ENCODE results near the gene SETD3.

The SETD3 gene

DNA sequence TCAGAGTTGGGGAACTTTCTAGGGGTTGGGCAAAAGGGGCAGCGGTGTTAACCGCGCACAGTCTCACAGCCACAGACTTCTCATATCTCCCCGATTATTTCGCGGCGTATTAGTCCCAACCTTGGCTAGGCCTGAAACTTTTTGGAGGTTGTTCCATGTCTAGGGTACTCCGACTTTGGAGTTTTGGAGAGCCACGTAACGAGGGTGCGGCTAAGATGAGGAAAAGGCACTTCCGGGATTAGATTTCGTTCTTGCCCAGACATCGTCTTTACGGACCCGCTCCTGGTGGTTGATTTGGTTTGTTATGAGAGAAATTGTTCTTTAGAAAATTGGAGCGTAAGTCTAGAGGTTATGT lies 1.1 kb upstream of the SETD3 start:
- no peak for DNase-seq

DNA sequence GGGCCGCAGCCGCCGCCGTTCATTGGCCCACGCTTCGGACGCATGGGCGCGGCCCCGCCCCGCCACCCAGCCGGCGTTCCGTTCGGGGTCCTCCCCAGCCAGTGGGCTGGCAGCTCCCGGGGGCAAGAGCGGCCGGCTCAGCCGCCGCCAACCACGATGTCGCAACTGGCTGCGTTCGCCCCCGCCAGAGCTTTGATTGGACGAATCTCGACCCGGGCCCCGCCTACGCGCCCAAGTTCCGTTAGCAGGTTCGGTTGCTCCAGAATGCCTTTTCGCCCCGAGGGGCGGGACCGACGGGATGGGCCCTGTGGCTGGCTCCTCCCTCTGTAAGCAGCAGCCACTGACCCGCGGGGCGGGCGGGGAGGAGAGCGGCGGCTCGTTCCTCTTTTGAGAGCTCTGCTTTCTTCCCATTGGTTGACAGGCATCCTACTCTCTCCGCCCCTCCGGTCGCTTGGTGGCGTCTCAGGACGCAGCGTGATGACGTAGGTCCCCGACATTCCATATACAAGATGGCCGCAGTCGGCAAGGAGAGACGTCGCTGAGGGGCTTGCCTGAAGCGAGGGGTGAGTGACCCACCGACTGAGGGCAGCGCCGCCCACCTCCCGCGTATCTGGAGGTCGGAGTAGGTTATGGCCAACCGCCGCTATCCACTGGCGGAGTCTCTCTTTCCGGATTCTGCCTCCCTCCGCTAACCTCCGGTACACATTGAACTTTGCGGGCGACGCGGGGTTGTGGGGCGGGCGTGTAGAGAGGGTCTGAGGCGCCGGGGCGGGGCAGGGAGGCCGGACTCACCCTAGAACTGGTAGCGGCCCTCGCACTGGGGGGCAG lies 472 bp upstream of the SETD3 start, which contains the start of gene CCNK:
Gene CCNK (plus strand): TSS at position 493 of the 828 bp plus-strand sequence. CDS start 11,269 bp downstream, outside the sequence.
- DNase-seq = peak; percentile 100

DNA sequence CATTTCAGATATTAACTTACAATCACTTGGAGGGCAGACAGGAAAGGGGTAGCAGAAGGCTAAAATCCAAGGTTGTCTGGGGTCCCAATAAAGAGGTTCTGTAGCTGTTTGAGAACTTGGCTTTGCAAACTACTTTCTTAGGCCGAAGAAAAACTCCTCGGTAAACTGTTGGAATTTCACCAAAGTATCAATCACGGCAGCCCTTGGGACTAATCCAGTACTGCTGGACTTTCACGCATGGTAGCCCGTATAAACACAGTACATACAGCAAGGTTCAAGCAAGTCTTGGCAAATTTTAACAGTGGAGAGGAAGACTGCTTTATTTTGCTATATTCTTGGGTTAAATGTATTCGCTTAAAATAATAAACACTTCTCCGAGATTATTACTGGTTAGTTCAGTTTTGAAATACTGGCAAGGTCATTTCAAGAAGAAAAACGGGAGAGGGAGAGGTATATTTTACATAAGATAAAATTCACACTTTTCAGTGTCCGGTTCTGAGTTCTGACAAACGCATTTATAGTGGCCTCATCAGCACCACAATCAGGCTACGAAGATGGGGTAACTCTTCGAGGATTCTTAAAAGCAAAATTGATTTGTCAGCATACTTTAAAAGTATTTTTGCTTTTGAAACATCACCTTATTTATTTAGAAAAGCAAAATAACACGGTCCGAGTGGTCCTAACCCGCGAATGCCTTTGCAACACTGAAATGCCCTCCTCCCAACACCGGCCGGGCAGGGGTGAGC lies 1.3 kb downstream of the SETD3 start:
- DNase-seq = no peak

DNA sequence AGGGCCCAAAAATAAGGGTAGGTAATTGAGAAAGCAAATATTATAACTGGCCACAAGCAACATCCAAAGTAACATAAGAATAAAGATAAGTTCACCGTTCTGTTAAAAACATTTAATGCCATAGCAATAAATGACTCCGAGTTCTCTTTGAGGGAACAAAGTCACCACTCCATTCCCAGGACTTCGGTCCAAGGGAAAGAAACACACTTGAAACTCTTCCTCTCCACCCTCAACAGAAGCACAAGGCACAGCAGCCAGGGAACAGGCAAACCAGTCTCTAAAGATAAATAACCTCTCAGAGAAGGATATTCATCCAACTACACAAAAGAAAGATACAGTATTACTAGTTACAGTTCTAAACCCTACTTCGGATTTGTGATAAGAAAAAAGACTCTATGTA lies 2.5 kb downstream of the SETD3 start:
- DNase-seq = no peak

DNA sequence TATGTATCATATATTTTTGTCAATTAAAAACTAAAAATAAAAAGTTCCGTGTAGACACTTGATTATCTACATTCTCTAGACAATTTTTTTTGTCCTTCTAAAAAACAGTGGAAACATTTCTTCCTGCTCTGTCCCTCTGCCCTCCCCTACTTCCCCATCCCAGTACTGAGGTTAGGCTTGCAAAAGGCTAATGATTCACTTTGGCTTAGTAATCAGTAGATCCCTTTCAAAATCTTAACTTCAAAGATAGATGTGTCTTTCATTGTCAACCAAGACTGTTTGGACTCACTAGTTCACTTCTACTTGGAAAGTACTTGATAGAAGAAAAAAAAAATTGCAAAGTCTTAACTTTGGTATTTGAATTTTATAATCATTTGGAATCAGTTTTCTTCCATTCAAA lies 3.8 kb downstream of the SETD3 start:
- no peak for DNase-seq

DNA sequence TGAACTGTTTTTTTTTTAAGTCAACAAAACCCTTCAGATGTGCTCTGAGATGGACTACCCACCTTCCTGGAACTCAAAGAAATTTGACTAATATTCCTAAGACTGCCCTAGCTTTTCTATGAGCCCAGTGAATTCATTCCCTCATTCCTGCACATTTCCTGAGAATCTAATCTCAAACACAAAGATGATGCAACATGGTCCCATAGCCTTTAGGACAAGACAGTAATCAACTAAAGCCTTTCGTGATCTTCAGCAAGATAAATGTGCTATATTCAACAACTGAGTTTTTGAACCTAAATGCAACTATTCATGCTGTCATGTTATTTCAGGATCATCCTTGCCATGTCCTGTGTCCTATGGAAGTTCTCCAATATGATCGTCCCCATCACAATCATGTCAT lies 5.0 kb downstream of the SETD3 start:
- no peak for DNase-seq

DNA sequence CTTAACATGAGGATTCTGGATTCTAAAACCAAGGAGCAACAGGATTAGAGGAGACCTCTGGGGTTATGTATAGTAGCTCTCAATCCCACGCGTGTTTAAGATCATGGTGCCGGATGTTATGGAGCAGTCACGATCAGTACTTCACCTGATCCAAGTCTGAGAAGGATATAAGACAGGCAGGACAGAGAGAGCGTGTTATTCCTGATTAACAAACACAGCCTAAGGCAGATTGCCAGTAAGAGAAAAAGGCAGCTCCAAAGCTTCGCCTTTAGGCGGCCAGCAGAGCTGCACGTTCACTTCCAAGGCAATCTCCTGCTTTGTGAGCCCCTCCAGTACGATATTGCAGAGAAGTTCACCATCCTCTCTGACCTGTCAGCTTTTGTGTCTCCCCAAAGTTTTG lies 5.5 kb downstream of the SETD3 start:
- DNase-seq = no peak

DNA sequence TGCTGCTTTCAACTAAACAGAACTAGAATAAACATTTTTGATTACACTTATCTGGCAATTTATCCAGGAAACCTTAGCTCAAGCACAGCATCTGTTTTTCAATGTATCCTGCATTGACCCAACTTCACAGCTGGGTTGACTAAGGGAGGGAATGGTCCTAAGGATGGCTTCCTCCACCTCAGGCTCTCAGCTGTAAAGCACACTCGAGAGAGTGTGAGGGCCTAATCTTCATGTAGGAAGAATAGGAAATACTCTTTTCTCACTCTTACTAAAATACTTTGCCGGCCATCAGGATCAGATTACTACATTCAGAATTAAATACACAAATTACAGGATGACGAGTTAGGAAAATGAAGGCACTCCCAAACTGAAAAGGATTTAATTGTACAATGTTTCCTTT lies 7.2 kb downstream of the SETD3 start:
- DNase-seq = no peak

DNA sequence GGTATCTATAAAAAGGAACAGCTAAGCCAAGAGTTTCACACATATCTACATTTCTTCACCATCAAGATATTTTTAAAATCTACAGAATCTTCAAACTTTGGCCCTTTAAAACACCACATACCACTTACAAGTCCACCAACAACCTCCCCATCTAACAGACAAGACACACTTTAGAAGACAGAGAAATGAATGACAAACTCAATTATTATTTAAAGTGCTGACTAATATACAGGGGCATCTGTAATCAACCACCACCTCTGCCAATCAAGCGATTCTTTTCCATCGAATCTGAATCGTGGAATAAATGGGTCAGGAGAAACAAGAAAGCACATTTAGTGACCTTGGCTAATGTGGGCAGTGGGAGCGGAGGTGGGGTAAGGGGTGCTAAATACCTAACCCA lies 7.7 kb downstream of the SETD3 start:
- no peak for DNase-seq

DNA sequence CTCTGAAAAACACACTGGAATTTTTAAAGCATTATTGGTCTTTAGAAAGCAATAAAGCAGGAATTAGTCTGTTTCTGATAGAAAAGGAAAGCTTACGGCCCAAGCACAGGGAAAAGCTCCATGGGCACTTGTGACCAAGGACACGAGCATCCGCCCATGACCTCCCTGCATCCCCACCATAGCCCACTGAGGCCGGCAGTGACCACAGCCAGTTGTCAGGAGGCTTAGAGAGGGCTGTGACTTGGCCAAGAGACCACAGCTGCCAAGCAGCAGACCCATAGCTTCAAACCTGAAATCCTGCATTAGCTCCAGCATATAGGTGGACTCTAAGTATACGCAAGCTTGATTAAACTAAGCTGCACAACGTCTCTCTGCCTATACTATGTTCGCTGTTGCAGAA lies 8.9 kb downstream of the SETD3 start:
- no peak for DNase-seq

DNA sequence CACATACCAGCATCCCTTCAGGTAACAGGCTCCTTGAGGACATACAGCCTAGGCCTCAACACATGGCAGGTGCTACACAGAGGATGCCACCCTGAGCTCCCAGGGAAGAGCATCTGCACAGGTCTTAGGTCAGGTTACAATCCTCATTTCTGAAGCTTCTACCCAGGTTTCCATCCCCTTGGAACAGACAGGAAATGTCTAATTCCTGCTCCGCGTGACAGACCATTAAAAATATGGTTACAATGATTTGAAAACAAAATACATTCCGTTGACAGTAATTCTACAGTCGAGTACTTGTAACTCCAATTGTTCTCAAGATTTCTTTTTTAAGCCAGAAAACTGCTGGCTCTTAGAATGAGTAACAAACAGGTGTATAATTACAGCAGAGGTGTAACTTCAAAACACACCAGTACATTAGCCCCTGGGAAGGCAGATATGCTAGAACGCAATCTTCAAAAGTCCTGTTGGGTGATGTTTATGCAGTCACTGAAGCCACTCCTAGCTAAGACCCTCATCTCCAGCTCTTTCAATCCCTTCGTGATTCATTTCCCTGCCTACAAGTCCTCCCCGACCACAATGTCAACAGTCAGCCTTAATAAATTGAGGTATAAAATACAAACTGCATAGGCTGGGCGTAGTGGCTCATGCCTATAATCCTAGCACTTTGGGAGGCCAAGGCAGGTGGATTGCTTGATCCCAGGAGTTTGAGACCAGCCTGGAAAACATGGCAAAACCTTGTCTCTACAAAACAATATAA lies 11.6 kb downstream of the SETD3 start:
- DNase-seq = no peak

DNA sequence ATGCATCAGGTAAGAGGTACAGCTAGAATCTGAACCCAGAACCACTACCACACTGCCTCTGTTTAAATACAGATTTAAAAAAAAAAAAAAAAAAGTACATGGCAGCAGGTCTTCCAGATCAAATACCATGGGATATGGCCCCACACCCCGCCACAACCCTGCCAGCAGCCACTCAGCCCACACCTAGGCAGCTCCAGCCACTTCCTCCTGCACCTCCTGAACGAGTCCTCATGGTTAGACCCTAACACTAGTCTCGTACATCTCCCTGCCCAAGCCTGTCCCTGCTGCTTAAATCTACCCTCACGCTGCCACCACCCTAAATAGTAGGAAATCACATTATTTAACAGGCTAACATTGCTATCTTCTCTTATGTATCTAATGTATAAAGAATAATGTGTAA lies 12.6 kb downstream of the SETD3 start:
- no peak for DNase-seq

DNA sequence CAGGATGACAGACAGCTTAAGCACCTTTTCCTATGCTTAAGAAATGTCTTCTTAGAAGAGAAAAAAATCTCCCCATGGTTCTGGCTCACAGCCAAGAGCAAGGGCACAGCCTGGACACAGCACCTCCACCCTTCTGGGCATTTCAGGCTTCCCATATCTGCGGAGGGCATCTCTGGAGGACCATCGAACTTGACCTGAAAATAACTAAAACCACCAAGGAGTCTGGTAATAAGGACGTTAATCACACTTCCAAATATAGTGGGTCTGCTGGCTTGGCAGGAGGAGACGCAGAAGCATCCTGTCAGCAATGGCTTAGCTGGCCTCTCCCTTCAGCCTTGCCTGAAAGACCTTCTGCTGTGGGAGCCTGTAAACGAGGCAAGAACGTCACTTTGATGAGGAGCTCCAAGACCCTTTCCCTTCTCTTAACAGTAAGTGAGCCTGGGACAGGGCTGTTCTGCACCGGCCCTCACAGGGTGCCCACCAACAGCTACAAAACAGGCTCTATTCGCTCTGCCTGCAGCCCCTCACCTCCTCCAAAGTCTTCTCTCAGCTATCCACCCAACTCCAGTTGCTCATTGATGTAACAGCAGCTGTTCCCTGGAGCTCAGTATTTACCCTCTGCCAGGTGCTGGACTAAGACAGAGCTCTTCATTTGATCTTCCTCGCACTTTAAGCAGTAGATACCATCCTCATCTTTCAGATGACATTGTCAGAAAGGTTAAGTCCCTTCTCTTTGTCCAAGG lies 13.2 kb downstream of the SETD3 start:
- no peak for DNase-seq

DNA sequence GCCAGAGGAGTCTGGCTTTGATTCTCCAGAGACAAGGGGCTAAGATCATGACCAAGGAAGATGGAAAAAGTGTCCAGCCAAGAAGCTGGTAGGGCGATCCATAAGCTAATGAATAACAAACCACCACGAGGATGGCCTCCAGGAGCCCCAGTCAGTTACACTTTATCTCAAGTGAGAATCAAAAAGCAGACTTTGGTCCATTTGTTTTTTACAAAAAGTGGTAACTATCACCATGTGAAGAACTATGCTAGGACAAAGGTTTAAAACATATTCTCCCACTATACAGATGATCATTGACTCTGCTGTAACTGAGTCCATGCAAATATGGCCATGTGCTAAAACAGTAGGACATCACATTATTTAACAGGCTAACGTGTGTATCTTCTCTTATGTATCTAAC lies 13.9 kb downstream of the SETD3 start:
- DNase-seq = no peak

DNA sequence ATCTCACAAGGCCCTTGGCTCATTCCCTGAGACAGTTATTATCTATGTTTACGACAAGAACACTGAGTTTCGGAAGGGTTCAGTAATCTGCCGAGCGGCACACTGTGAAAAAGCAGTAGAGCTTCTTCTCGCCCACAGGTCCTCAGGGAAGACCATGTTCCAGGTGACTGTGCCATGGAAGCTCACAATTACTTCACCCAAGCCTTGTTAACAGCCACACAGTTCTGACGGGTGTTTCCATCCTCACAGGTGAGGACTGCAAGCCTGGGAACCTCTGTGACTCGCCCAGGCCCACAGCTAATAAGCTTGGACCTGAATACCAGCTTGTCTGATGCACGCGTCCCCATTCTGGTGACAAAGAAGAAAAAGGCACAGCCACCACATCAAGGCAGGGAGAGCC lies 15.4 kb downstream of the SETD3 start:
- DNase-seq = no peak

DNA sequence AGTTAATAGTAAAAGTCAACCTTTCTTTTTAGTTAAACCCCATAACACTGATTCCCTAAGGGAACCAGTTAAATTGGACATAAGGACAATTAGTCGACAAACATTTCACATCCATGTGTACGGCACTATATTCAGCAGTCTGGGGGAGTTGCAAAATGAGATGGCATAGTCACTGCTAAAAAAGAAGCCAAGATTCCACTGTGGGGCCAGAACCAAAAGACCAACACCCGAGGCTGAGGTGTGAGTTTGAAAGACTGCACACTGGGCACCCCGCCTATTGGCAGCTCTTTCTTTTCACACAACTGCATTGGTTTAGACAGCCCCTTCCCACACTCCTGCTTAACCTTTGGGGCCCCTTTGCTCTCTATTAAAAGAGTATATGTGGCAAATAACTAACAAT lies 16.7 kb downstream of the SETD3 start:
- DNase-seq = no peak

DNA sequence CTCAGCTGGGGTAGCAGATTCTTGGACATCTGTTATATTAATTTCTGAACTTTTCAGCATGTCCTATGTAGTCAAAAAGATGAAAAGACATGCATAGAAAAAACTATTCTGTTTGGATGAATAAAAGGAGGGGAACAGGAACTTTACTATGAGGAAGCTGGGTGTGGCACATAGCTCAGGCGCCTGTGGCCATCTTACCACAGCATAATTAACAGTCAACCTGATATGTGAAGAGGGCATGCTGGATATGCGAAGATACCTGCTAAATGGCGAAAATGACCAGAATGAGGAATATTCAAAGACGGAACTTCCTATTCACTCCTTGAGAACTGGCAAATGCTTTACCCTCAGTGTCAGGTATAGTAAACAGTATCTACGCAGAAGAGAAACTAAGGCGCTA lies 18.4 kb downstream of the SETD3 start:
- no peak for DNase-seq

DNA sequence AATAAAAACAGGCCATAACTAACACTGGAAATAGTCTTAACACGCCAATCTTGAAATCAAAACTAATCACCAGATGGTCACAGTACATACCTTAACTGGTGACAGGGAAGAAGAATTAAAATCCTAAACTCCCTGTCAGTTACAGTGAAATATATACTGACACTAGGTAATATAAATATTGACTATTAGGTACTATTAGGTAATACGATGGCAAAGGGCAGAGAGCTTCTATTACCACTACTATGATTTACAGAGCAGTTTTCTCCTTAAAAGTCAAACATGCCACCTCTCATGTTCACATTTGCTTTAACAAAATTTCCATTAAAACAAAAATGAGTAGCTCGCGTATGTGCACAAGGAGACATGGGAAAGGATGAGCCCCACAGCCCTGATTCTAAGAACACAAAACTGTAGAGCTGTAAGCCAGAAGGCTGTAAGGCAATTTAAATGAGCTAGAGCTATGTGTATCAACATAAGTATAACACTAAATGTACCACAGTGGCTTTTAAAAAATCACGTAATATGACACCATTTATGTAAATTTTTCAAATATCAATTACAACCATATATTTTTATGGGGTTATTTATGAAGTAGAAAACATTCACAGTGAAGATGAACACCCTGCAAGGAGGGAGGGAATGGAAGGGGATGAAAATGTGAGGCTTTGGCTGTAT lies 19.1 kb downstream of the SETD3 start:
- no peak for DNase-seq

DNA sequence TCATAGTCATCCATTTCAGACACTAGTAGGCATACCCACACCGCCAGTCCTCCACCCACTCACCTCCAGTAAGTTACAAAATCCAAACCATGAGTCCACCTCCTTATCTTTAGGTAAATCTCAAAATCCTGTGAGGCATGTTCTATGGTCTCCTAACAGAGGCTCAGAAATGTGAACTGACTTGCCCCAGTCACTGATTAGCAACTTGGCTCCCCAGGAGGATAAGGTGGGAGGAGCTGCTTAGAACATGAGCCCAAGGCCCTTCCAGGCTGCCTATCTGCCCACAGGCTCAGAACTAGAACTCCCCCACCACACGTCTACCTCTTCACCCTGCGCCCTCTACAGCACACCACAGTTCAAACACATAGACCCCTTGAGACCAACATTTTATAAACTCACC lies 19.9 kb downstream of the SETD3 start:
- no peak for DNase-seq

DNA sequence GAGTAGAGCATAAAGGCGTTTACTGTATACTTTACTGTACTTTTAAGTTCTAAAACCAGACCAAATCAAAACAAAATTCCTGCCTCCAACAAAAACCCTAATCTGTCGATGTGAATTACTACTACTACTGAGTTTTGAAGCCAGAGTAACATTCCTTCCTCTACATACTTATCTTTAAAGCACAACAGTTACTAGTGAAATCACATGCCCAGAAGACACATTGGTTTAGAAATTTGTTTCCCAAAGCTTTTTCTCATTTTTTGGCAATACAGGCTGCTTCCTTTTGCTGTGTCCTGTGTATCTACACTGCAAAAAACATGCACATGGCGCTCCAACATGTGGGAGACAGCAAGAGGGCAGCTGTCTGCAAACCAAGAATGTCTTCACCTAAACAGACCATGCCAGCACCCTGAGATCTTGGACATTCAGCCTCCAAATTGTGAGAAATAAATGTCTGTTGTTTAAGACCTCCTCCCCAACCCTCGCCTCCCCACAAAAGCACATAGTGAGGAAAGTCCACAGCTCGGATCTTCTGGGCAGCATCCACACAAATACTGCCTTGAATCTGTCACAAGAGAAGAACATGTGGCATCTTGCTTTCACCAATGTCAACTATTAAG lies 21.1 kb downstream of the SETD3 start:
- DNase-seq = no peak

DNA sequence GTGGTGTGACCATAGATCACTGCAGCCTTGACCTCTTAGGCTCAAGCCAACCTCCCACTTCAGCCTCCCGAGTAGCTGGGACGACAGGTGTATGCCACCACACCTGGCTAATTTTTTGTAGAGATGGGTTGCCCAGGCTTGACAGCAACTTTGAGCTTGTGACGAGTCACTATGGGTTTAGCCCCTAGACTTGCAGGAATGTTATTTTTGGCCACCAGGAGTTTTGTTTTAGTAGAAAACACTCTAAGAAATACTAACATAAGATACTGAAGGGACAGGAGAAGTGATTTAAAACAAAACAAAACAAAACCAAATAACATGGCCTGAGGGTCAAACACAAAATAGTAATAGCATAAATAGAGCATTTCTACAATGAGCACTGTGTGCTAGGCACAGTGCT lies 26.4 kb downstream of the SETD3 start:
- DNase-seq = no peak

DNA sequence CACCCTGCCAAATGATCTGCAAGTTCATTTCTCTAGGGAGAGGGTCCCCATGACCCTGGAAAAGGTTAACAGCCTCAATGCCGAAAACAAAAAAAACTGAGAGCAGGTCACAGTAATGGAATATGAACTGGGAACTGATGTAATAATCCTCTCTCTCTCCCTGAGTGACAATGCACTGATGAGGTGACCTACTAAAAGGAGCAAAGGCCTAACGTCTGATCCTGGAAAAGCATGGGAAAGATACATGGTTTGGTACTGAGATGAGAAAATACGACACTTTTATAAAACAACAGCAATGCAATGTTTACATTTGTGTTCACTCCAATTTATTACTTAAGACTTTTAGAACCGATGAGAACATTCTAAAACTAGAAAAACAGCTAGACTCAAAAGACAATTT lies 27.7 kb downstream of the SETD3 start:
- DNase-seq = no peak
